H1 (cell line): ENCODE data around the gene SUSD1. TPM values are rescaled to one million over a fixed set of nuclear protein-coding genes. Genes with fewer than 3 reads are reported as not detected.

Source experiments
- BRCA1 ChIP-seq: IDR thresholded peaks from 2 replicates; pipeline ENCODE4 v1.6.1; 2012; ENCODE audit warnings: low read depth, low read length, improper control_type of control experiment
- polyA plus RNA-seq, 7 experiments: library from polyadenylated mRNA; depleted of rRNA in 3 of 7; stranded (reverse) in 5 of 7; unstranded in 2 of 7; fragments of >200 nt in 5 of 7; fragments of 200-250 nt in 2 of 7; gene quantifications; 1 replicate in 5 of 7; 2 replicates in 1 of 7; 4 replicates in 1 of 7; pipeline versions ENCODE4 v1.2.1 to v1.2.3, GENCODE V29; 2011 to 2013; ENCODE audit warnings: missing spikeins in 2 of 7, mixed read lengths in 2 of 7
- total RNA-seq: library from RNA; stranded (reverse); fragmentation: NEBNext Ultra II Directional; extraction: Animal tissue kit (Norgen Biotek cat#: 25700); gene quantifications from 2 replicates; pipeline ENCODE4 v1.2.1, GENCODE V29; 2021

Gene SUSD1
- total and polyA plus RNA-seq, 2 of the 8 experiments (the other 6 are each of a cell fraction or from before 2014, with no cell fraction given), result 2.8 to 7.2 TPM

GRCh38 chr9:111993319-111993718 lies 181.8 kb downstream of the SUSD1 start (continued):
- no peak for TF ChIP-seq BRCA1
